KG1 (cell line): ENCODE data around the gene TREM2.
"Not testable (repeated sequence)": the region's sequence is repeated elsewhere in the genome, so short reads cannot be mapped to it uniquely, and the experiment has no call there.

Experiments
- DNase-seq: peaks from one replicate; lab custom pipeline; 2025; lab: John Stamatoyannopoulos, UW

Gene TREM2

GRCh38 chr6:41153992-41154625 is 8.8 kb downstream of the TREM2 start, which contains the start of gene TREML1:
TREML1 (minus strand) TSS chr6:41154347; CDS start chr6:41154288, 59 bp downstream.
- no peak for DNase-seq

- DNase-seq: no peak
These were observed 9.5 kb downstream of the TREM2 start for GRCh38 chr6:41153451-41153850.

- DNase-seq: no peak
These were observed 12.2 kb downstream of the TREM2 start for GRCh38 chr6:41150671-41151070.

DNA sequence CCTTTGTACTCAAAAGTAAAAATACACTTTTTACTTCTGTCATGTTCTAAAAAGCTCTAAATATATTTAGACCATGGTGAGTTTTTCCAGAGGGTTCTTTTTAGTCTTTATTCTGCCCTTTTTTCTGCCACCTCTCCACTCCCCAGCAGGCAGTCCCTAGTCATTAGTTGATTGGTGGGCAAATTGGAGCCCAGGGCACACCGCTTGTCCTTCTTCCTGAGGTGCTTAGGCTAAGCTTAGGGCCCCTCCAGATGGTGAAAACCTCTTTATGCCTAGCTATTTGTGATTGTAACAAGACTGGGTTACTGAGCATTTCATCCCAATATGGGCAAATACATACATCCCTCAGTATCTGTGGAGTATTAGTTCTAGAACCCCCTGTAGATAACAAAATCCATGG is 15.0 kb downstream of the TREM2 start:
- DNase-seq: no peak

- DNase-seq: no peak
These were observed 26.0 kb downstream of the TREM2 start for GRCh38 chr6:41136911-41137310.

DNA sequence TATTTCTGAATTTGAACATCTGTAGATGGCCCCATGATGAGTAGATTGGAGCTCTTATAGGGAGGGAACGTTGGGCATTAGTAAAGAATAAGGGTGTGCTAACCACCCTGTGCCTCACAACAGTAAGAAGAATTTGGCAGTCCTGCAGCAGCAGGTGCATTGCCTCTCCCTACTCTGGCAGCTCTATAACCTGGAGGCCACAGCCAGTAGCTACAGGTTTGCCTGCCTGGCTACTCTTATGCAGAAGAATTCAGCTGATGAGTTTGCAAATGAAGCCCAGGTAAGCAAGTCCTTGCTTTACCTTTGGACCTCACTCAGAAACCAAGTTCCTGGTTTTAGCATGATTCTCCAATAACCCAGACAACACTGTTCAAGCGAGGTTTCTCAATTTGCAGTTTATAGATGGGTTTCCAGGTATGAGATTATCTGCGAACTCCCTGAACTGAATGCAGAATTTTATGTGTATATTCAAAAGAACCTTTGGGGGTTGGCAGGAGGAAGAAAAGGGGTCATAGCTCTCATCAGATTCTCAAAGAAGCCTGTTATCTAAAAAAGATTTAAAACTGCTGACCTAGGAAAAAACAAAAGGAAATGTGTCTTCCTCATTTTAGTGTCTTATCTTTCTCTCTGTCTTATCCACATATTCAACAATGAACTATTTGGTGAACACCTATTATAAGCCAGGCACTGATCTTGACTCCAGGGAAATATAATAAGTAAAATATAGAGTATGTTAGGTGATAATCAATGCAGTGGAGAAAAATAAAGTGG is 27.7 kb downstream of the TREM2 start:
- no peak for DNase-seq

DNA sequence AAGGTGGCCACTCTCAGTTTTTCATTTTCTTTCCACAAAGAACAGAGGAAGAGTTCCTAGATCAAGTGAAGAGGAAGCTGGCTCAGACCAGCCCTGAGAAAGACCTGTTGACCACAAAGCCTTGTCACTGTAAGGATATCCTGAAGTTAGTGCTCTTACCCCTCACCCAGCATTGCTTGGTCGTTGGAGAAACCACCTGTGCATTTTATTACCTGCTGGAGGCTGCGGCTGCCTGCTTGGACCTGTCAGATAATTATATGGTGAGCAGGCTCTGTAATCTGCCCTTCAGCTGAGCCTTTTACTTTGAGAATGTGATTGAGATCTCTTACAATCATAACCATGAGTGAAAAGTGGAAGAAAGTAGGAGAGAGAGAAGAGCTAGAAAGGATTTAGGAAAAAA is 30.7 kb downstream of the TREM2 start:
- DNase-seq: no peak

GRCh38 chr6:41125282-41125681 is 37.6 kb downstream of the TREM2 start:
- DNase-seq: no peak

DNA sequence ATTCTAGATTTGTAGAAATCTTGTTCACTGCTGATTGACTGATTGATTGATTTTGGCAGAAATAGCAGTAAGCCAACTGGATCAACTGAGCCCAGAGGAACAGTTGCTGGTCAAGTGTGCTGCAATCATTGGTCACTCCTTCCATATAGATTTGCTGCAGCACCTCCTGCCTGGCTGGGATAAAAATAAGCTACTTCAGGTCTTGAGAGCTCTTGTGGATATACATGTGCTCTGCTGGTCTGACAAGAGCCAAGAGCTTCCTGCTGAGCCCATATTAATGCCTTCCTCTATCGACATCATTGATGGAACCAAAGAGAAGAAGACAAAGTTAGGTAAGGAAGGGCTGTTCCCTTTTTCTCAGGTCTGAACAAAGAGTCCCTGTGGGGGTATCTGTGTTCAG is 40.0 kb downstream of the TREM2 start:
- DNase-seq: no peak

- DNase-seq: no peak
These were observed 40.5 kb downstream of the TREM2 start for GRCh38 chr6:41122373-41122772.

DNA sequence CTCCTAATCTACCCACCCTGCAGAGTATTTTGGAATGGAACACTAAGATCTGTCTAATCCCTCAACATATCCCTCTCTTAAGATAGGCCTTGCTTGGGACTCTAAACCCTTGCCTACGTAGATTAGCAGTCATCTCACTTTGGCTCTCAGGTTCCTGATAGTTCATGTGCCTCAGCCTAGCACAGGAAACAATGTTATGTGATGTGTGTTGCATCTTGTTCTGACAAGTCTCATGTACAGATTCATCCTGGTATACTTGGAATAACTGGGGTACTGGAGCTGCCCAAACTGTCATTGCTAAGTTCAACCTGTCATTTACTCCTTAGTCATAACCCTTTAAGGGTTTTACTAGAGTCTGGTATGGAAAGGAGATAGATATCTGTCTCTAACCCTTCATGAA is 42.9 kb downstream of the TREM2 start:
- no peak for DNase-seq

DNA sequence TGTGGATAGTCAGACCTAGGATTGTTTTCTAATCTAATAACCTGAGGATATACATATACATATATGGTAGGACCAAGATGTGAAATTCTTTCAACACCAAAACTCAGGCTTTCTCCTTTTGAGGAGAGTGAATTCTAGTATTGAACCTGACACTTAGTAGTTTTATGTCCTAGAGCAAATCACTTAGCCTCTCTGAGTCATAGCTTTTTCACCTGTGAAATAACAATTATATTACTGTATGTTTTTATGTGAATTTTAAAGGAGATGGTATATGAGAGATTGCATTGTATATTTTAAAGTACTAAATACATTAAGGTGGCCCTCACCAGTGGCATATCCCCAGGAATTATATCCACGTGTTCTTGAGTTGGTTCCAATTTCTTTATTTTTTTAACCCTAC is 43.4 kb downstream of the TREM2 start:
- DNase-seq: no peak

GRCh38 chr6:41115027-41115426 is 47.9 kb downstream of the TREM2 start:
- not testable (repeated sequence) for DNase-seq

GRCh38 chr6:41111017-41111416 is 51.9 kb downstream of the TREM2 start:
- DNase-seq: no peak
